HG02981 (cell line): ENCODE measurements around the gene LIPM.

Experiments used
- ATAC-seq: cut with Tn5 transposase; IDR thresholded peaks from one replicate; pipeline ENCODE4 v1.9.1; 2021; ENCODE audit warnings: mild to moderate bottlenecking, moderate library complexity; ENCODE audit not compliant: unreplicated experiment

Gene LIPM

GRCh38 chr10:88802523-88803285 lies at the start of gene LIPM:
Gene LIPM, plus strand, starts transcription at chr10:88802730. Its CDS starts 167 bp downstream, at chr10:88802897.
- no peak for ATAC-seq

DNA sequence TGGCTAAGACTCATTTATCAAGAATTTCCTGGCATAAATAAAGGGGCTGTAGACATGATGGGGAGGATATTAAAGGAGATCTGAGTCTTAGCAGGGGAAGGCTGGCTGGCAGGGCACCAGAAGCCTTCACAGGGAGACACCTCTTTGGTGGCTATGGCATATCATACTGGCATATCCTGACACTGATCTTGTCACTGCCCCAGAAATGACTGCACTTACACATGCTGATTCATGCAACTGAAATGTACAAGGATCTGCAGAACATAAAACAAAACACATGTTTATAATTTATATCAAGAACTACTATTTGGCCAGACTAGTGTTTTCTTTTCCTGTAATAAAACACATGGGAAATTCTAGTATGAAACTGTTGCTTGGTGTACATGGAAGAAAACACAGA lies 48.2 kb upstream of the LIPM start:
- ATAC-seq = no peak

DNA sequence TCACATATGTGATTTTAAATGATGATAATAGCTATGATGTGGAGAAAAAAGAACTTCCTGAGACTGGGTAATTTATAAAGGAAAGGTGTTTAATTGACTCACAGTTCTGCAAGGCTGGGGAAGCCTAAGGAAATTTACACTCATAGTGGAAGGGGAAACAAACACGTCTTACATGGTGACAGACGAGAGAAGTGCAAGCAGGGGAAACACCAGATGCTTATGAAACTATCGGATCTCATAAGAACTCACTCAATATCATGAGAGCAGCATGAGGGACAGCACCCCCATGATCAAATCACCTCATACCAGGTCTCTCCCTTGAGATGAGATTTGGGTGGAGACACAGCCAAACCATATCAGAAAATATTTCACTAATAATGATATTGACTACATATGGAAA lies 46.8 kb upstream of the LIPM start:
- peak; percentile 51 for ATAC-seq

GRCh38 chr10:88756660-88757059 lies 45.9 kb upstream of the LIPM start:
- no peak for ATAC-seq

DNA sequence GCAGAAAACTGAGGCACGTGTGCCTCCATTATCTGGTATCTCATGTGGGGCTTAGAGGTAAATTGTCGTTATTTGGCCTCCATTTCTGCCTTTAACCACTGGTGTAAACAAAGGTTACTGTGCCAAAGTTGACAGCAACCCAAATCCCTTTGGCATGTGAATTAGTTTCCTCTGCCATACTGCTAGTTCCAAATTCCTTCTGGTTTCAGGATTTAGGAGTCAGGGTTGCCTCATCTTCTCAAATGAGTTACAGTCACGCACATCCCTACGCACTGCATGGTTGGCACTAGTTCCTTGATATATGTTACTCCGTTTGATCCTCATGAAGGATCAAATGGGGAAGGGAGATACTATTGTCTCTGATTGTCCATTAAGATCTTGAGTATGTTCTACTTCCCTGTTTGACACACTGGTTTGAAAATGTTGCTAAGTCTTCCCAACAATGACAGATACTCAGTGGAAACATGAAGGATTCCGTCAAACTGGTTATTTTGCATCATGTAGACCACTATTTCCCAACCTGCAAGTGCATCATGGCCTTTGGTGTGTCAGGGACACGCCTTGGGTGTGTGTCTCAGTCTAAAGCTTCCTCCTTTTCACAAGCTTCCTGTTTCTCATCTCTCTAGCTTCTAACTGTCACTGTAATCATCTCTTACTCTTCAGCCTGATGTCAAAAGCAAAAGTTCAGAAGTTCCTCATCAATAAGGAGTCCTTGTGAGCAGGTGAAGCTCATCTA lies 43.0 kb upstream of the LIPM start, which contains the start of gene LIPN:
LIPN (plus strand) TSS at position 655 of the 736 bp plus-strand sequence. CDS start 1,386 bp downstream, outside the sequence.
- ATAC-seq = no peak

DNA sequence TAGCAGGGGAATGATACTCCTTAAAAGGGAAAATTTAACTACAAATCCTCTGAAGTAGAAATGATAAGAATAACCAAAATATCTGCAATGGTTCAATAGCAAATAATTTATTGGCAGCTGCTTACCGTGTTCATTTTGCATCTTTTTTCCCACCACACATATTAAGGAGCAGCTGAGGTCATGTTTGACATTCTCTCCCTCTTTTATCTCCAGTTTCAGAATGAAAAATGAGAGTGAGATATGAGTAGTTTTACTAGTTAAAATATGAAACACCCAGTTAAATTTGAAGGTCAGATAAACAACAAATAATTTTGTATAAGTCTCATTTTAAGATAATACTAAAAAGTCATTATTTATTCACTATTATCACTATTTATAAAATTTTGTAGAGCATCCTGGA lies 39.6 kb upstream of the LIPM start:
- no peak for ATAC-seq

- no peak for ATAC-seq
These were observed 39.1 kb upstream of the LIPM start for GRCh38 chr10:88763441-88763840.

- no peak for ATAC-seq
These were observed 38.4 kb upstream of the LIPM start for GRCh38 chr10:88764110-88764509.

DNA sequence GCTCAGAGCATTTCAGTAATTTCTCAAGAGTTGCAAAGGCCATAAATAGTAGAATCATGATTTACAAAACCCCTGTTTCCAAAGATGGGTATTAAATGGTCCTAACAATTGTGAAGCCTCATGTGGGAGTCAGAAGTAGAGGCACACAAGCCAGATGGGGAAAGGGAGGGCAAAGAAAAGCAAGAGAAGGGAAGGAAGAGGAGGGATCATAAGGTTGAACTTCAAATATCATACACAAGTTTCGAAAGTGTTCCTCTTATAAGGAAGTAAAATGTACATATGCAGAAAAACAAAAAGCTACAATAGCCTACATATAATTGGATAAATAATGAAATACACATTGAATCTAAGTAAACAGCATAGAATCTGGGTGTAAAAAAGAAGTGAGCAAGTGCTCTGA lies 36.7 kb upstream of the LIPM start:
- no peak for ATAC-seq

DNA sequence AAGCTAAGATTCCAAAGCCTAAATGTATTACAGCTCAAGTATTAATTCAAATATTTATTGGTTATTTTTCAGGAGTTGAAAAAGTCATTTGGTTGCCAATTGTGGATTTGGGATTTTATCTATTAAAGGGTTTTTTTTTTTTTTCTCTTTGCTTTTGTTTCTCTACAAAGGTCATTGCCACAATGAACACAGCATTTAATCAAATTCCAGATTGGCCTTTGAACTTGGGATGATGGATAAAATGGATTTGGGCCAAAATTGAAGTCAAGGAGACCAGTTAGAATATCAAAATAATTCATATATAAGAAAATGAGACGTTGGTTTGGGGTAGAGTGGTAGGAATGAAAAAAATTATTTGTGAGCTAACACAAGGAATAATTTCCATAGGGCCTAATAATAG lies 33.1 kb upstream of the LIPM start:
- no peak for ATAC-seq

DNA sequence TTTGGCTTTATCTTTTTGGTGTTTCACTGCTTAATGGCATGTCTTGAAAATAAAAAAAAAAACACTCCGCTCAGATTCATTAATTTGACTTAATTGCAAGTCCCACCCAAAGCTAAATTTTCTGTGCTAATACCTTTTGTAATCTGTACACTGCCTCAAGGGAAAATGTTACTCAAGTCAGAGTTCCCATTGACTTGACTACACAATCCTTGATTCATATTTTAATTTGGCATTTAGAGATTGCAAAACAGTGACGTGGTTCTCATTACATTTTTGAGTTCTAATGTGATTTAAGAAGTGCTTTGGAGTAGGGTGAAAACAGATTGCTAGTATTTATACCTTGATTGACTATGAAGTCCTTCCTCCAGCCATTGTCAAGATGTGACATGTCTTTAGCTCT lies 21.3 kb upstream of the LIPM start:
- no peak for ATAC-seq

DNA sequence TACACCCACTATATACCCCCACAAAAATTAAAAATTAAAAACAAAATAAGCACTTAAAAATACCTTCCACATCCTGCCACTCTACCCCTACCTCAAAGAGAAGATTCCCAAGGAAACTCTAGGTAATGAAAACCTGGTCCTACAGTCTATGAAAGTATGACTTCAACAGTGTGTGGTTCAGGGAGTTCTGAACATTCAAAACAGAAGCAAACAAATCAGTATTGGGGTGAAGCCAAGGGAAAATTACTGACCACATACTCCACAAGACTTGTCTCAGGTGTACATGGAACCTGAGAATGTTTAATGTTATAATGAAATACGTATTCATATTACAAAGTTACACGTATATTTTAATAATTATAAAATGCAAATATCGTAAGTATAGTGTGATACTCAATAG lies 20.3 kb upstream of the LIPM start:
- ATAC-seq = no peak

GRCh38 chr10:88783724-88784123 lies 18.8 kb upstream of the LIPM start:
- ATAC-seq = no peak

- ATAC-seq = no peak
These were observed 16.3 kb upstream of the LIPM start for GRCh38 chr10:88786032-88786770.

GRCh38 chr10:88787463-88787862 lies 15.1 kb upstream of the LIPM start:
- ATAC-seq = no peak

DNA sequence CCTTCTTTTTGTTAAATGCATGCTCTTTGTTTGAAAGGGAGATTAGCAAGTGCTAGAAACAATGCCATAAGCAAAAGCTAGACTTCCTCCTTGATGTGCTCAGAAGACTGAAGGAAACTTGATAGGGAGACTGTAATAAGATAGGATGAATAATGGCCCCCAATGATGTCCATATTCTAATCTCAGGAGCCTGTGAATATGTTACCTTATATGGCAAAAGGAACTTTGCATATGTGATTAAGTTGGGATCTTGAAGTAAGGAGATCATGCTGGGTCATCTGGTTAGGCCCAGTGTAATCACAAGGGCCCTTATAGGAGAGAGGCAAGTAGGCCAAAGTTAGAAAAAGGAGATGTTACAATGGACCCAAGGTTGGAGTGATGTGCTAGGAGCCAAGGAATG lies 13.6 kb upstream of the LIPM start:
- no peak for ATAC-seq

DNA sequence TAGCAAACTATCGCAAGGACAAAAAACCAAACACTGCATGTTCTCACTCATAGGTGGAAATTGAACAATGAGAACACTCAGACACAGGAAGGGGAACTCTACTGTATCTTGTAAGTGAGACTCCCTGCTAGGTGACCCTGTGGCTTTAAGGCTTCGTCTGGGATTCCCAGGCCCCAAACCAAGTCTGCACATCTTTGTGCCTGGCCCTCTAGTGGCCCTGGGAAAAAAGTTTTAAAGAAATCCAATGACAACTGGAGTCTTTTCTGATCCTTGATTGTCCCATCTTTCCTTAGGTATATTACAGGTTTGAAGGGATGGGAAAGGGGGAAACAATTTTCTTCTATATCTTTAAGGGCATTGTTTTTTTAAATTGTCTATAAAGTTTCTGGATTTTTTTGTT lies 10.6 kb upstream of the LIPM start:
- no peak for ATAC-seq

GRCh38 chr10:88792661-88793060 lies 9.9 kb upstream of the LIPM start:
- no peak for ATAC-seq

DNA sequence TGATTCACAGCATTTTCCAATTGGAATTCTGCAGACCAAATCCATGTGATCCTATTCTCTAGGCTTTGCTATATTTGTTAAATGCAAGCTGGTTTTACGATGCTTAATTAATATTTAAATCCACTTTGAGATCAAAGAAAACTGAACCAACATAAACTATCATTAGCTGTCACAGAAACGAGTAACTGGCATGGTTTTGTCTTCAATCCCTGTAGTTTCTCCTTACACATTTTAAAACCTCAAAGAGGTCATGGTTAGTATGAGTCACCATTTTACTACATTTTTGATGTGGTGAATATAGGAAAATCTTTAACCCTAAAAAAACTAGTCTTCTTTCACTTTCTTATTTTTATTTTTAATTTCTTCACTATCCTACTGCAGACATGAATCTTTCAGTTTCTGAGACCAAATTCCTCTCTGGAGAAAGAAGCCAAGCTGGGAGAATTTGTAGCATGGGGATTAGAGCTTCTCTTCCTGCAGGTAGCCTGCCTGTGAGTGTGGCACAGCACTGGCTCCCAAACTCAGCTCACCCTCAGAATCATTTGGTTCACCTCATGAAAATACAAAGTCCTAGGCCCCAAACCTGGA lies 8.7 kb upstream of the LIPM start:
- ATAC-seq = peak; percentile 44

DNA sequence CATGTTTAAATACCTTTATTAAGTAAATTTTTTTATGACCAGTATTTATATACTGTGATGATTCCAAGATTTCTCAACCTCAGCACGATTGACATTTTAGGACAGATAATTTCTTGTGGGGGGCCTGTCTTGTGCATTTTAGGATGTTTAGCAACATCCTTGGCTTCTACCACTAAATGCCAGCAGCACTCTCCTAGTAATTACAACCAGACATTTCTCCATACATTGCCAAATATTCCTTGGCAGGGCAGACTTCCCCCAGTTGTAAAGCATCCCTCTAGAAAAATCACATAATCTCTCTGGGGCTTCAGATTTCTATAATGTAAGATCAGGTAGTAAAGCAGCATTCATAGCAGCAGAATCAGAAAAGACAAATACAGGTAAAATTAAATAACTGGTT lies 7.8 kb upstream of the LIPM start:
- no peak for ATAC-seq
